ENCODE measurements around the gene MICAL2. TPM values are rescaled to one million over a fixed set of nuclear protein-coding genes. Genes with fewer than 3 reads are reported as not detected.

Gene MICAL2
- total RNA-seq, 1 donor from 2014 or later = 10.0 TPM

DNA sequence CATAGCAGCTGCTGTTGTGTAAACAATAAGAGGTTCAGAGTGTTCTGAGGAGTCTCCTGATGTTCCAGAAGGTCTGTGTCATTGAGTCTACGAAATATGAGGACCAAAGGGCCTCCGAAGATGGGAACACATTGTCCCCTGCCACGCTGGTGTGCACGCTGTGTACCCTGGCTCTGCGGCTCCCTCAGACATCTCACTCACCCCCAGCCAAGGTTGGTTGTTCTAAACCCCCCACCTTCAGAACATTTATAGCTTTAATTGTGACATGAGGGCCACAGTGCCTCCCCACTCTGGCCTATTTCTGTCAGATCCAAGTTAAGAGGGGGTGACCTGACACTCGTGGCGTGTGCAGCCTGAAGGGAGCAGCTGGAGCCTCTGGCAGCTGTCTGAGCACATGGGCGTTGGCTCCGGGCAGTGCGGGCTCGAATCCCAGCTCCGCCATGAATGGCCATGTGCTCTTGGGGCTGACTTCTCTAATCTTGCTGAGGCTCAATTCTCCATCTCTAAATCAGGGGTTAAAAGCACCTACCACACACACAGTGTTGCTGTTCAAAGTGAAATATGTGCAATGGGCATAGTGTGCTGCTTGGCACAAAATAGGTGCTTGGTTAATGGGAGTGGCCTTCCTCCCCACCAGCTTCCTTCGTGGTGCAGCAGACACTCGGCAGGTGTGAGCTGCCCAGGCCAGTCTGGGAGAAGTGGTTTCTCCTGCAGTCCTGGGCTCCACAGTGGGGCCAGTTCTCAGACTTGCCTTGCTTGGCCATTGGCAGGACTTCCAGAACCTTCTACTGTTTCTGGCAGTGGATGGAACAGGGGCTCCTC is 39.7 kb upstream of the MICAL2 start:
- TF ChIP-seq, protein P1, sequence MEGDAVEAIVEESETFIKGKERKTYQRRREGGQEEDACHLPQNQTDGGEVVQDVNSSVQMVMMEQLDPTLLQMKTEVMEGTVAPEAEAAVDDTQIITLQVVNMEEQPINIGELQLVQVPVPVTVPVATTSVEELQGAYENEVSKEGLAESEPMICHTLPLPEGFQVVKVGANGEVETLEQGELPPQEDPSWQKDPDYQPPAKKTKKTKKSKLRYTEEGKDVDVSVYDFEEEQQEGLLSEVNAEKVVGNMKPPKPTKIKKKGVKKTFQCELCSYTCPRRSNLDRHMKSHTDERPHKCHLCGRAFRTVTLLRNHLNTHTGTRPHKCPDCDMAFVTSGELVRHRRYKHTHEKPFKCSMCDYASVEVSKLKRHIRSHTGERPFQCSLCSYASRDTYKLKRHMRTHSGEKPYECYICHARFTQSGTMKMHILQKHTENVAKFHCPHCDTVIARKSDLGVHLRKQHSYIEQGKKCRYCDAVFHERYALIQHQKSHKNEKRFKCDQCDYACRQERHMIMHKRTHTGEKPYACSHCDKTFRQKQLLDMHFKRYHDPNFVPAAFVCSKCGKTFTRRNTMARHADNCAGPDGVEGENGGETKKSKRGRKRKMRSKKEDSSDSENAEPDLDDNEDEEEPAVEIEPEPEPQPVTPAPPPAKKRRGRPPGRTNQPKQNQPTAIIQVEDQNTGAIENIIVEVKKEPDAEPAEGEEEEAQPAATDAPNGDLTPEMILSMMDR (IDR thresholded peaks at IDR 0.05; ENCODE audit: unreplicated experiment) = no peak
- Mint-ChIP-seq H3K27ac (no peak overlapping the region), H3K9me3 (ENCODE audit: low read depth) (no peaks in the 10 kb centered on the region)

DNA sequence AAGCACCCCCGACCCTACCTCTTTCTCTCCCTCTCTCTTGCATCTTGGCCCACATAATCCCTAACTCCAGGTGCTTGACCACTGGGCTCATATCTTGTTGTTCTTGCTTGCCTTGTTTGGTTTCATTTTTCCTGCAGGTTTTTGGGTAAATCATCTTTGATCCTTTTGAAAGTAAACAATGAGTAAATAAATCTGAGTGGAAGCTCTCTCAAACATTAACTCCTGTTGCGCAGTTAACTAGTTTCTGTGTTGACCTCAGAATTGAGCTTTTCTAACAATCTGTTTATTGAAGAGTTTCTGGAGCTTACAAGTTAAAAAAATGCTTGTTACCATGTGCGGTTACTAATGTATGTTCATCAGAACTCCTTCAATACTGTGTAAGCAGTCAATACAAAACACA is 38.8 kb upstream of the MICAL2 start:
- peaks cover 25% of the 10 kb centered on the region for H3K4me1 Mint-ChIP-seq (ENCODE audit: low read depth)
- H3K36me3 Mint-ChIP-seq (ENCODE audit: insufficient read depth) = no peaks in the 10 kb centered on the region
- H3K27me3 Mint-ChIP-seq = peaks cover 3% of the 10 kb centered on the region
- TF ChIP-seq, protein P1 (IDR thresholded peaks at IDR 0.05; ENCODE audit: unreplicated experiment) = no peak
- no peaks in the 10 kb centered on the region for H3K9me3 Mint-ChIP-seq (ENCODE audit: low read depth)
- no peak for DNase-seq (ENCODE audit: low spot score, unreplicated experiment)
- H3K4me3 Mint-ChIP-seq (ENCODE audit: low read depth) = no peak overlapping the region
- no peak overlapping the region for H3K27ac Mint-ChIP-seq

More for the DNA sequence above, 39.7 kb upstream of the MICAL2 start:
- no peak overlapping the region for H3K4me3 Mint-ChIP-seq (ENCODE audit: low read depth)
- peaks cover 25% of the 10 kb centered on the region for H3K4me1 Mint-ChIP-seq (ENCODE audit: low read depth)
- DNase-seq (ENCODE audit: low spot score, unreplicated experiment) = no peak
- H3K27me3 Mint-ChIP-seq = peaks cover 3% of the 10 kb centered on the region
- no peaks in the 10 kb centered on the region for H3K36me3 Mint-ChIP-seq (ENCODE audit: insufficient read depth)

DNA sequence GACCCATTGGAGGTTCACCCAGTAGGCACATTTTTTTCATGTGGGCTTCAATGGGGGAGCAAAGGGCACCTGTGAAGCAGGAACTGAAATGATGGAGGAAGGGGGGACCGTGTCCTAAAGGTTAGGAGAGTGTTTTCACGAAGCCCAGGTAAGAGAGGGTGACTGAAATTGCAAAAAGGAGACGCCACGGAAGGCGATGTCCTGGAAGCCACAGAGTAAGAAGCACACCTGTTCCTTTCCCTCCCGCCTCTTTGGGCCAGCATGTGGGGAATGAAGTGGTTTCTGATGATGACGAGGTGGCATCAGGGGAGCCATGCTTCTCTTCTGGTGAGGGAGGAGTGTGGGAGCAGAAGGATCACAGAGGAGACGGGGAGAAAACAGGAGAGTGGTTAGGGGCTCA is 37.0 kb upstream of the MICAL2 start:
- H3K9me3 Mint-ChIP-seq (ENCODE audit: low read depth) = no peaks in the 10 kb centered on the region
- DNase-seq (ENCODE audit: low spot score, unreplicated experiment) = no peak
- peaks cover 14% of the 10 kb centered on the region for H3K4me1 Mint-ChIP-seq (ENCODE audit: low read depth)
- H3K27ac Mint-ChIP-seq = no peak overlapping the region
- H3K27me3 Mint-ChIP-seq = peaks cover 6% of the 10 kb centered on the region
- H3K4me3 Mint-ChIP-seq (ENCODE audit: low read depth) = no peak overlapping the region
- no peaks in the 10 kb centered on the region for H3K36me3 Mint-ChIP-seq (ENCODE audit: insufficient read depth)
- TF ChIP-seq, protein P1 (IDR thresholded peaks at IDR 0.05; ENCODE audit: unreplicated experiment) = no peak

DNA sequence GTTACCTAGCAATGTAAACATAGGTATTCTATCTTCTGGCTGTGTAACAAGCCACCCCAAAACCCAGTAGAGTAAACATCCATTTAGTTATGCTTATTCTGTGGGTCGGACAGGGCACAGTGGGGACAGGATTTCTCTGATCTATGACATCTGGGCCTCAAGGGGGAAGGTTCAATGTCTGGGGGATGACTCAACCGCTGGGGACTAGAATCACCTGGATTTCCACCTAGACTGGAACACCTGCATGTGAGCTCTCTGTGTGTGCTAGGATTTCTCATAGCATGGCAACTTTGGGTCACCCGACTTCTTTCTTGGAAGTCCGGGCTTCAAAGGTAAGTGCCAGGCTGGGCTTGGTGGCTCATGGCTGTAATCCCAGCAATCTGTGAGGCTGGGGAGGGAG is 36.5 kb upstream of the MICAL2 start:
- H3K4me3 Mint-ChIP-seq (ENCODE audit: low read depth) = no peak overlapping the region
- TF ChIP-seq, protein P1 (IDR thresholded peaks at IDR 0.05; ENCODE audit: unreplicated experiment) = no peak
- no peaks in the 10 kb centered on the region for H3K9me3 Mint-ChIP-seq (ENCODE audit: low read depth)
- peaks cover 6% of the 10 kb centered on the region for H3K27me3 Mint-ChIP-seq
- H3K36me3 Mint-ChIP-seq (ENCODE audit: insufficient read depth) = no peaks in the 10 kb centered on the region
- no peak for DNase-seq (ENCODE audit: low spot score, unreplicated experiment)
- peaks cover 14% of the 10 kb centered on the region for H3K4me1 Mint-ChIP-seq (ENCODE audit: low read depth)
- H3K27ac Mint-ChIP-seq = no peak overlapping the region

DNA sequence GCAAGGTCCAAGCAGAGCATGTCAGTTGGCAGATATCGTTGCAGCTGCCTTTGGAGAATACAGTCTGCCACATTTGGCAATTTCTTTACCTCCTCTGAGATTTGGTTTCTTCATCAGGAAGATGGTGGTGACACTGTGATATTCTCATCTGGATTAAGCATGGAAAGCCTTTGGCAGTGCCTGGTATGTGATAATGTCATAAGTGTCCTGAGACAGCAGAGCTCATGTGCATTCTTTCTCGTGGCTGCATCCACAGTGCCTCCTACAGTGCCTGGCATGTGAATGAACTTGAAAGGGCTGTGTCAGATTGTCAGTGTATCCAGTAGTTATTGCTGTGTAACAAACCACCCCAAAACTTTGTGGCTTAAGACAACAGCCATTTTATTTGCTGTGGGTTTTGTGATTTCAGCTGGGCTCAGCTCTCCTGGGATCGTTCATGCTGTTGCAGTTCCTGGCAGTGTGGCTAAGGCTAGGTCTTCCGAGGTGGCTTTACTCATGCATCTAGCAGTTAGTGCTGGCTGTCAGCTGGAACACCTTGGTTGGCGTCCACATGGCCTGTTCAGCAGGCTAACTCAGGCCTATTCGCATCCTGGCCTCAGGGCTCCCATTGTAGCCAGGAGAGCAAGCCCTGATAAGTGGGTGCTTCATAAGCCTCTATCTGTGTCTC is 35.7 kb upstream of the MICAL2 start:
- DNase-seq (ENCODE audit: low spot score, unreplicated experiment) = no peak
- peaks cover 13% of the 10 kb centered on the region for H3K4me1 Mint-ChIP-seq (ENCODE audit: low read depth)
- H3K36me3 Mint-ChIP-seq (ENCODE audit: insufficient read depth) = no peaks in the 10 kb centered on the region
- H3K27ac Mint-ChIP-seq = no peak overlapping the region
- H3K9me3 Mint-ChIP-seq (ENCODE audit: low read depth) = no peaks in the 10 kb centered on the region
- H3K27me3 Mint-ChIP-seq = peaks cover 6% of the 10 kb centered on the region
- TF ChIP-seq, protein P1 (IDR thresholded peaks at IDR 0.05; ENCODE audit: unreplicated experiment) = no peak
- H3K4me3 Mint-ChIP-seq (ENCODE audit: low read depth) = no peak overlapping the region
